Fibroblast of lung (primary cell): ENCODE data around the gene WIZ. TPM values are rescaled to one million over a fixed set of nuclear protein-coding genes. Genes with fewer than 3 reads are reported as not detected.
A peak's percentile ranks its signal among the peaks of the same experiment; 100 is the strongest.
"Not testable (repeated sequence)": the region's sequence is repeated elsewhere in the genome, so short reads cannot be mapped to it uniquely, and the experiment has no call there.

Source experiments
- DNase-seq, 2 donors: peaks; one replicate each; pipeline versions ENCODE4 v3.0.0 to v3.0.0-alpha.2; 2010; ENCODE audit warnings: low read depth in 2 of 2
- H2AFZ ChIP-seq: 2 replicates; pipeline ENCODE4 v1.5.1; 2012; ENCODE audit warnings: low read length, control low read depth, inconsistent platforms
- H3K27ac ChIP-seq: 2 replicates; pipeline ENCODE4 v1.5.1; 2011; ENCODE audit warnings: low read length, control low read depth; ENCODE audit not compliant: insufficient read depth
- H3K27me3 ChIP-seq: 2 replicates; pipeline ENCODE4 v1.5.1; 2011; ENCODE audit warnings: mild to moderate bottlenecking, low read length; ENCODE audit not compliant: control insufficient read depth, insufficient read depth
- H3K36me3 ChIP-seq: 2 replicates; pipeline ENCODE4 v1.5.1; 2011; ENCODE audit warnings: low read length; ENCODE audit not compliant: control insufficient read depth, insufficient read depth
- H3K4me1 ChIP-seq: 2 replicates; pipeline ENCODE4 v1.5.1; 2011; ENCODE audit warnings: low read length; ENCODE audit not compliant: control insufficient read depth, insufficient read depth; ENCODE audit errors: extremely low read depth
- H3K4me2 ChIP-seq: 2 replicates; pipeline ENCODE4 v1.5.1; 2011; ENCODE audit warnings: low read length, control low read depth; ENCODE audit not compliant: insufficient read depth; ENCODE audit errors: extremely low read depth
- H3K4me3 ChIP-seq, 4 experiments: fragments of 200-600 bp in 1 of 4; sonication (generic) in 1 of 4; replicated peaks in 1 of 4; 2 replicates each; pipeline ENCODE4 v1.5.1; 2011 to 2016; ENCODE audit warnings: low read length in 4 of 4, low read depth in 3 of 4, mild to moderate bottlenecking in 3 of 4, control low read depth in 2 of 4, inconsistent platforms in 1 of 4, mixed read lengths in 1 of 4; ENCODE audit not compliant: insufficient read depth in 1 of 4; ENCODE audit errors: control extremely low read depth in 1 of 4
- H3K79me2 ChIP-seq: 2 replicates; pipeline ENCODE4 v1.5.1; 2012; ENCODE audit warnings: mild to moderate bottlenecking, low read length, inconsistent platforms; ENCODE audit not compliant: control insufficient read depth, insufficient read depth
- H3K9ac ChIP-seq: 2 replicates; pipeline ENCODE4 v1.5.1; 2011; ENCODE audit warnings: mild to moderate bottlenecking, low read length, control low read depth; ENCODE audit not compliant: insufficient read depth
- H3K9me3 ChIP-seq: 2 replicates; pipeline ENCODE4 v1.5.1; 2012; ENCODE audit warnings: low read depth, low read length; ENCODE audit not compliant: control insufficient read depth, insufficient read depth
- H4K20me1 ChIP-seq: 2 replicates; pipeline ENCODE4 v1.5.1; 2011; ENCODE audit warnings: low read length; ENCODE audit not compliant: control insufficient read depth, insufficient read depth; ENCODE audit errors: extremely low read depth
- EZH2 ChIP-seq: IDR thresholded peaks from 2 replicates; pipeline ENCODE4 v1.5.1; 2012; ENCODE audit warnings: low read length, control low read depth, mild to moderate bottlenecking; ENCODE audit errors: missing control alignments
- polyA plus RNA-seq, 2 donors: library from polyadenylated mRNA; depleted of rRNA in 1 of 2; stranded (reverse) in 1 of 2; unstranded in 1 of 2; fragments of >200 nt; gene quantifications; 2 replicates each; pipeline ENCODE4 v1.2.1, GENCODE V29; 2011 to 2012; ENCODE audit warnings: missing spikeins in 1 of 2
- total RNA-seq: library from RNA; depleted of rRNA; stranded (reverse); fragments of >200 nt; gene quantifications from 2 replicates; pipeline ENCODE4 v1.2.1, GENCODE V29; 2014
- TF ChIP-seq, protein P1 (sequence below), 2 donors: IDR thresholded peaks in 1 of 2; conservative IDR thresholded peaks in 1 of 2; 1 replicate in 1 of 2; 2 replicates in 1 of 2; pipeline ENCODE4 v1.5.1; 2011 to 2012; ENCODE audit warnings: low read length in 2 of 2, control low read depth in 1 of 2, inconsistent platforms in 1 of 2, low read depth in 1 of 2, mild to moderate bottlenecking in 1 of 2

The WIZ gene
- total and polyA plus RNA-seq, 2 donors (not counting 1 experiment from before 2014, with no cell fraction given), result 7.5 to 9.7 TPM

DNA sequence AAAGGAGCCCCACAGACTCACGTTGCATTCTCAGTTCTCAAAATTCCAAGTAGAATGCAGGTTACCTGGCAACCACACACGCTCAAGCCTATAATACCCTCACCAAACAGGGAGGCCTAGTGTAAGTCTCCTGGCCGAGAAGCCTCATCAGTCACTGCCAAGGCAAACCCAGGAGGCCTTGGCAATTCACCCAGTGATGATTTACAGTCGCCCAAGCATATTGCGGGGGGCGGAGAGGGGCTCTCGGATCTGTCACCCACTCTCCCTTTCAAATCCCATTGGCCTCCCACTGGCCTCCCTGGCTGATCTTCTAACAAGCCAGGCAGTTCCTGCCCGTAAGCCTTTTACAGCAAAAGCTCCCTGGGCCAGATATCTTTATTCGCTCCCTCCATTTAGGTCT is 32.1 kb downstream of the WIZ start:
- Histone ChIP-seq H3K9ac (peak overlapping the region; percentile 89), H3K4me1 (peaks cover 12% of the 10 kb centered on the region), H3K27ac (peak overlapping the region; percentile 92), H4K20me1 (peaks cover 2% of the 10 kb centered on the region), H3K4me2 (peak overlapping the region; percentile 98), H3K9me3 (no peaks in the 10 kb centered on the region), H3K4me3 (peak overlapping the region; percentile 87 to 96 (median 93)), H2AFZ (no peak overlapping the region), H3K79me2 (peaks cover 57% of the 10 kb centered on the region), H3K27me3 (no peaks in the 10 kb centered on the region), H3K36me3 (peaks cover 5% of the 10 kb centered on the region)
- TF ChIP-seq, protein P1, sequence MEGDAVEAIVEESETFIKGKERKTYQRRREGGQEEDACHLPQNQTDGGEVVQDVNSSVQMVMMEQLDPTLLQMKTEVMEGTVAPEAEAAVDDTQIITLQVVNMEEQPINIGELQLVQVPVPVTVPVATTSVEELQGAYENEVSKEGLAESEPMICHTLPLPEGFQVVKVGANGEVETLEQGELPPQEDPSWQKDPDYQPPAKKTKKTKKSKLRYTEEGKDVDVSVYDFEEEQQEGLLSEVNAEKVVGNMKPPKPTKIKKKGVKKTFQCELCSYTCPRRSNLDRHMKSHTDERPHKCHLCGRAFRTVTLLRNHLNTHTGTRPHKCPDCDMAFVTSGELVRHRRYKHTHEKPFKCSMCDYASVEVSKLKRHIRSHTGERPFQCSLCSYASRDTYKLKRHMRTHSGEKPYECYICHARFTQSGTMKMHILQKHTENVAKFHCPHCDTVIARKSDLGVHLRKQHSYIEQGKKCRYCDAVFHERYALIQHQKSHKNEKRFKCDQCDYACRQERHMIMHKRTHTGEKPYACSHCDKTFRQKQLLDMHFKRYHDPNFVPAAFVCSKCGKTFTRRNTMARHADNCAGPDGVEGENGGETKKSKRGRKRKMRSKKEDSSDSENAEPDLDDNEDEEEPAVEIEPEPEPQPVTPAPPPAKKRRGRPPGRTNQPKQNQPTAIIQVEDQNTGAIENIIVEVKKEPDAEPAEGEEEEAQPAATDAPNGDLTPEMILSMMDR (conservative IDR thresholded peaks at IDR 0.05 in 1 of 2, IDR thresholded peaks at IDR 0.05 in 1 of 2; ENCODE audit: low read depth in 1 of 2, low read length in 2 of 2), result no peak
- TF ChIP-seq EZH2, result no peak
- peak in 1 of 2 donors; percentile 56 for DNase-seq

DNA sequence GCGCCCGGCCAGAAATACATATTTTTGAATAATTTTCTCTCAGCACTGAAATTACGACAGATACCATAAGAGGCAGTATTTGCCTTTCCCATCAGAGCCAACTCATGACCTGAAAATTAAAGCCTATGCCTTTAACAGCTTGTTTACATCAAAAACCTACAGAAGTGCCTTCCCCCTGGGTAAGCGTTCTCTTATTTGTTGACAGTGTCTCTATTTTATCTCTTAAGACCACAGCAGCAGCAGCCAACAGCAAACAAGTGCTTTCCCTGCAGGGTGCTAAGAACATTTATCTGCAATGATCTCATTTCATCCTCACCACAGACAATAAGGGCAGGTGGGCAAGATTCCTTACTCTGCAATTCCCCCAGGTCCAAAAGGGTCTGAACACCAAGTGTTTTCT is 36.9 kb downstream of the WIZ start:
- peak in 1 of 2 donors; percentile 34 for DNase-seq
- H3K4me1 ChIP-seq, result peaks cover 12% of the 10 kb centered on the region

DNA sequence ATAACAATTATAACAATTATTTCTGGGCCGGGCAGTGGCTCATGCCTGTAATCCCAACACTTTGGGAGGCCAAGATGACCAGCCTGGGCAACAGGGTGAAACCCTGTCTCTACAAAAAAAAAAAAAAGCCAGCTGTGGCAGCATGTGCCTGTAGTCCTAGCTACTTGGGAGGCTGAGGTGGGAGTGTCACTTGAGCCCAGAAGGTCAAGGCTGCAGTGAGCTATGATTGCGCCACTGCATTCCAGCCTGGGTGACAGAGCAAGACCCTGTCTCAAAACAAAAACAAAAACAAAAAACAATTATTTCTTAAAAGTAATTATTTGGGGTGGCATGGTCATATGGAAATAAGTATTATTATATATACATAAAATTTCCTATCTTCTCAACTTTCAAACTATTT is 38.4 kb downstream of the WIZ start:
- H2AFZ ChIP-seq, H3K4me1 ChIP-seq, H3K9ac ChIP-seq, H4K20me1 ChIP-seq, H3K27ac ChIP-seq, H3K27me3 ChIP-seq, H3K4me3 ChIP-seq, H3K9me3 ChIP-seq, DNase-seq, H3K36me3 ChIP-seq, H3K4me2 ChIP-seq: not testable (repeated sequence)
- peaks cover 85% of the 10 kb centered on the region for H3K79me2 ChIP-seq

More for the DNA sequence above, 36.9 kb downstream of the WIZ start:
- TF ChIP-seq EZH2, result no peak
- TF ChIP-seq, protein P1 (conservative IDR thresholded peaks at IDR 0.05 in 1 of 2, IDR thresholded peaks at IDR 0.05 in 1 of 2; ENCODE audit: low read depth in 1 of 2, low read length in 2 of 2), result no peak
- H3K9ac ChIP-seq, result no peak overlapping the region
- H3K9me3 ChIP-seq, result no peaks in the 10 kb centered on the region
- no peak overlapping the region for H3K4me2 ChIP-seq
- H3K79me2 ChIP-seq, result peaks cover 85% of the 10 kb centered on the region
- no peak overlapping the region for H2AFZ ChIP-seq
- peak overlapping the region in 1 of 4 experiments; percentile 12 for H3K4me3 ChIP-seq
- no peaks in the 10 kb centered on the region for H3K27me3 ChIP-seq
- H4K20me1 ChIP-seq, result peaks cover 2% of the 10 kb centered on the region
- peaks cover 7% of the 10 kb centered on the region for H3K36me3 ChIP-seq
- H3K27ac ChIP-seq, result no peak overlapping the region
